Purkinje cell (primary cell): ENCODE results near the gene PPP1R3C. TPM values are rescaled to one million over a fixed set of nuclear protein-coding genes. Genes with fewer than 3 reads are reported as not detected.

Experiments used
- polyA plus RNA-seq: library from polyadenylated mRNA; unstranded; fragments of >200 nt; fragmentation: Nextera tagmentation; gene quantifications from 2 replicates; pipeline ENCODE4 v1.2.1, GENCODE V29; 2014

Gene PPP1R3C
- polyA plus RNA-seq: 15.1 and 19.3 TPM in 2 replicates

DNA sequence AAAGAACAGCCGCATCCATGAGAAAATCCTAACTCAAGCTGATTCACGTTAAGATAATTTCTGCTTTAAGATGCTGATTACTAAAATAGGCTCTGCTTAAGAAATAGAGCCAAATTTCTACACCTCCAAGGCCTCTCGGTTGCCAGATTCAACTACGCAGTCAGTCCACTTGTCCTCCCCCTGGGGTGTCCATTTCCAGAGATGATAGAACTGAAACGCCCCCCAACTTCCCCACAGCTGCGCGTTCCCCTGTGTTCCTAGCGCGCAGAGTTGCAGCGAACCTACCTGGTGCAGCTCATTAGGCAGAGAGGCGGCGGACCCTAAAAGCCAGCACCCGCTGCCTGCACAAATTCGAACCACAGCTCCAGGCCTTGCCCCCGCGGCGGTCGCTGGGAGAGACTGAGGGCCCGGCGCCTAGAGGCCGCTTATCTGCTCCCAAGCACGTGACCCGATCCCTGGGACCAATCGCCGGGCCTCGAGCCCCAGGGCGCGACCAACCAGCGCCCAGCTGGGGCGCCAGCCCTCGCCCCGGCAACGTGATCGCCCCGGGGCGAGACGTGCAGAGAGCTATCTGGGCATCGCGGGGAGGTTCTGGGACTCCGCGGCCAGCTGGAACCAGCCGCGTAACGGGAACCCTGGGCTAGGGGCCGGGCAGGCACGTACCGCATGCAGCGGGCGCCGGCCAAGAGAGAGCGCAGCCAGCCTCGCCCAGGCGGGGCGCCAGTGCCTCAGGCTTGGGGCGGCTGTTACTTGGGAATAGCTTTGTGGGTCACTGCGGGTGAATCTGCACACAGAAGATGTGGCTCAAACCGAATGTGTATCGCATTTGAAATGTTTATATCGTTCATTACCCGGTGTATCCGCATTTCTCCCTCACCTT, at the start of gene PPP1R3C:
Gene PPP1R3C, minus strand, starts transcription at position 401 of the 880 bp plus-strand sequence. Its CDS starts 102 bp downstream, at position 299.

Other genes starting within 250 kb of the PPP1R3C start
- gene HECTD2, start 222.7 kb downstream of the PPP1R3C start, polyA plus RNA-seq: 38.8 and 42.8 TPM in 2 replicates
- 26.2 and 29.1 TPM in 2 replicates for gene TNKS2, start 165.4 kb upstream of the PPP1R3C start, polyA plus RNA-seq